Stomach (tissue), 9 donors: ENCODE data around the gene HSPH1. TPM values are rescaled to one million over a fixed set of nuclear protein-coding genes. Genes with fewer than 3 reads are reported as not detected.

Experiments
- DNase-seq, 2 donors: peaks; one replicate each; pipeline versions ENCODE4 v3.0.0 to v3.0.0-alpha.2; 2013 to 2019
- H3K27ac ChIP-seq, 5 donors: fragments of 200-600 bp in 4 of 5; sonication (generic) in 4 of 5; one replicate each; pipeline ENCODE4 v1.5.1; 2013 to 2019; ENCODE audit warnings: mild to moderate bottlenecking in 1 of 5, moderate library complexity in 1 of 5
- H3K27me3 ChIP-seq, 3 donors: fragments of 200-600 bp; sonication (generic); one replicate each; pipeline ENCODE4 v1.5.1; 2017 to 2019; ENCODE audit warnings: mixed run types in 1 of 3
- H3K36me3 ChIP-seq, 4 donors: fragments of 200-600 bp; sonication (generic); 1 replicate in 3 of 4; 2 replicates in 1 of 4; pipeline ENCODE4 v1.5.1; 2016 to 2019
- H3K4me1 ChIP-seq, 4 donors: fragments of 200-600 bp; sonication (generic); one replicate each; pipeline ENCODE4 v1.5.1; 2016 to 2019
- H3K4me3 ChIP-seq, 4 donors: fragments of 200-600 bp; sonication (generic) in 3 of 4; one replicate each; pipeline ENCODE4 v1.5.1; 2016 to 2019; ENCODE audit warnings: mild to moderate bottlenecking in 1 of 4
- H3K9me3 ChIP-seq, 4 donors: fragments of 200-600 bp; sonication (generic); one replicate each; pipeline ENCODE4 v1.5.1; 2016 to 2019
- EP300 ChIP-seq: sonication (generic); formaldehyde crosslinking; IDR thresholded peaks from one replicate; pipeline ENCODE4 v1.6.1; 2017; ENCODE audit warnings: antibody characterized with exemption
- POLR2A ChIP-seq, 4 donors: fragments of 450-650 bp; IDR thresholded peaks; one replicate each; pipeline ENCODE4 v1.6.1; 2016; ENCODE audit warnings: antibody characterized with exemption in 4 of 4, control low read depth in 2 of 4, mild to moderate bottlenecking in 1 of 4, moderate library complexity in 1 of 4
- POLR2AphosphoS5 ChIP-seq, 3 donors: sonication (generic); formaldehyde crosslinking; IDR thresholded peaks; one replicate each; pipeline ENCODE4 v1.6.1; 2016; ENCODE audit warnings: antibody characterized with exemption in 3 of 3
- WGBS, 5 donors: extraction: QIAGEN DNeasy Blood & Tissue Kit in 3 of 5; methylation state at CpG; one replicate each; pipeline versions ENCODE4 v1.1.5 to v1.1.7; 2013 to 2018; 5-methylcytosine and 5-hydroxymethylcytosine counted together
- intact Hi-C: fragments of 100-400 bp; cut with DNase I; formaldehyde crosslinking; loops from one replicate; pipeline ENCODE4 v1.15.1; 2023; ENCODE audit warnings: low total_unique reads
- polyA plus RNA-seq, 3 donors: library from polyadenylated mRNA; stranded (reverse); fragments of 200-250 nt; gene quantifications; one replicate each; pipeline ENCODE4 v1.2.3, GENCODE V29; 2013
- total RNA-seq, 5 donors: library from RNA; depleted of rRNA; stranded (reverse); fragments of >200 nt; gene quantifications; one replicate each; pipeline versions ENCODE4 v1.1.0 to v1.2.3, GENCODE V29; 2014 to 2016
- TF ChIP-seq, protein P1 (sequence below), 7 experiments: fragments of 450-650 bp in 4 of 7; fragments of 200-600 bp in 3 of 7; sonication (generic) in 3 of 7; IDR thresholded peaks; one replicate each; pipeline ENCODE4 v1.5.1; 2016 to 2019; ENCODE audit warnings: antibody characterized with exemption in 7 of 7, control low read depth in 2 of 7, mild to moderate bottlenecking in 1 of 7
- donor health status: healthy with polysubstance abuse.
- donor health status: Bipolar disorder and iron deficiency.
- donor health status: healthy.

HSPH1 gene
- total and polyA plus RNA-seq, 8 donors = 18.6 to 49.4 (median 29.5) TPM

DNA sequence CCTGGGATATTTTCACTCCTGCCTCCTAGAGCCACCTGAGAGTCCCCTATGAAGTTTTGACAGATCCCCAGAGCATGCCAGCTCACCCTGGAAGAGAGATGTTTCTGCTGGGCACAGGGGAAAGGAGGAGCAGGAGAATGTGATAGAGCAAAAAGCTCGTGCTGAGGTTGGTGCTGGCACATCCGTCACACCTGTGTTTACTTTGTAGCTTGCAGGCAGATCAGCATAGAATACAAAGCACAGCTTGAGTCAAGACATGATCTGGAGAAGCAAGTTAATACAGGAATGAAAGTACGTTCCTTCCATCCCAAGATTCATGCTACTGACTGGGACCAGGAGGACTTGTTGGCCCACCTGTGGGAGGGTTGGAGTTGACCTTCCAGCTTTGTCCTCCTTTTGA is 46.1 kb downstream of the HSPH1 start:
- Histone ChIP-seq H3K4me1 (no peaks in the 10 kb centered on the region), H3K27ac (no peak overlapping the region), H3K4me3 (no peak overlapping the region), H3K36me3 (no peaks in the 10 kb centered on the region), H3K9me3 (no peaks in the 10 kb centered on the region), H3K27me3 (peaks cover 0 to 35% (median 0%) of the 10 kb centered on the region in 3 donors)
- TF ChIP-seq EP300 (no peak), POLR2A (IDR thresholded peaks at IDR 0.05) (no peak), POLR2AphosphoS5 (IDR thresholded peaks at IDR 0.05) (no peak)
- TF ChIP-seq, protein P1, sequence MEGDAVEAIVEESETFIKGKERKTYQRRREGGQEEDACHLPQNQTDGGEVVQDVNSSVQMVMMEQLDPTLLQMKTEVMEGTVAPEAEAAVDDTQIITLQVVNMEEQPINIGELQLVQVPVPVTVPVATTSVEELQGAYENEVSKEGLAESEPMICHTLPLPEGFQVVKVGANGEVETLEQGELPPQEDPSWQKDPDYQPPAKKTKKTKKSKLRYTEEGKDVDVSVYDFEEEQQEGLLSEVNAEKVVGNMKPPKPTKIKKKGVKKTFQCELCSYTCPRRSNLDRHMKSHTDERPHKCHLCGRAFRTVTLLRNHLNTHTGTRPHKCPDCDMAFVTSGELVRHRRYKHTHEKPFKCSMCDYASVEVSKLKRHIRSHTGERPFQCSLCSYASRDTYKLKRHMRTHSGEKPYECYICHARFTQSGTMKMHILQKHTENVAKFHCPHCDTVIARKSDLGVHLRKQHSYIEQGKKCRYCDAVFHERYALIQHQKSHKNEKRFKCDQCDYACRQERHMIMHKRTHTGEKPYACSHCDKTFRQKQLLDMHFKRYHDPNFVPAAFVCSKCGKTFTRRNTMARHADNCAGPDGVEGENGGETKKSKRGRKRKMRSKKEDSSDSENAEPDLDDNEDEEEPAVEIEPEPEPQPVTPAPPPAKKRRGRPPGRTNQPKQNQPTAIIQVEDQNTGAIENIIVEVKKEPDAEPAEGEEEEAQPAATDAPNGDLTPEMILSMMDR (IDR thresholded peaks at IDR 0.05) = no peak
- 20 to 57% (median 33%) methylated on average over 3 of the region's 3 CpGs for WGBS, 5 donors
- peak in 1 of 2 donors; percentile 28 for DNase-seq
- intact Hi-C loops = no loop called here

DNA sequence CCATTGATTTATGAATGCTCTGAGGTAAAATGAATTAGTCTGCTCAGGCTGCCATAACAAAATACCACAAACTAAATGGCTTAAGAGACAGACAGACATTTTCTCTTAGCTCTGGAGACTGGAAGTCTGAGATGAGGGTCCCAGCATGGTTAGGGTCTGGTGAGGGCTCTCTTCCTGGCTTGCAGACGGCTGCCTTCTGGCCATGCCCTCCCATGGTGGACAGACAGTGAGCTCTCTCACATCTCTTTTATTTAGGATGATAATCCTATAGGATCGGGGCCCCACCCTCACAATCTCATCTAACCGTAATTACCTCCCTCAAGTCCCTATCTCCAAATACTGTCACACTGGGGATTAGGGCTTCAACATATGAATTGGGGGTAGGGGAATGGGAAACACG is 47.1 kb downstream of the HSPH1 start:
- TF ChIP-seq EP300 (no peak), POLR2A (IDR thresholded peaks at IDR 0.05) (no peak), POLR2AphosphoS5 (IDR thresholded peaks at IDR 0.05) (no peak)
- TF ChIP-seq, protein P1 (IDR thresholded peaks at IDR 0.05) = no peak
- peaks cover 0 to 27% (median 0%) of the 10 kb centered on the region in 3 donors for H3K27me3 ChIP-seq
- H3K36me3 ChIP-seq = no peaks in the 10 kb centered on the region
- DNase-seq = no peak
- 84 to 95% (median 91%) methylated on average over 4 of the region's 4 CpGs for WGBS, 5 donors
- H3K4me3 ChIP-seq = no peak overlapping the region
- H3K9me3 ChIP-seq = no peaks in the 10 kb centered on the region
- no peak overlapping the region for H3K27ac ChIP-seq
- intact Hi-C loops = no loop called here
- H3K4me1 ChIP-seq = no peaks in the 10 kb centered on the region

DNA sequence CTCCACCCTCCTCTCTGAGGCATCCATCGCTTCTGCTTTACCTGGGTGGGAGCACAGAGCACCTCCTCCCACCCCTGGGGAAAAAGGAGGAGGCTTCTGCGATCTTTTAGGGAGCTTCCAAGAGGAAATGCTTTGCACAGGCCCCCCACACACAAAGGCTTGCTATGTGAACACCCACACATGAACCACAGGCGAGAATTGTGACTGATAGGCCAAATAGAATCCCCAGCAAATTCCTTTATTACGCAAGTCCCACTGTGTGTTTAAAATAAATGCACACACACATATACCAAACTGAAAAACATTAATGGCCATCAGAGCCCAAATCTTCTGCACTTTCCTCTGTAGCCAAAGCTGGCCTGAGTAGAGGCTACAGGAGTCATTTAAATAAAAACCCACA is 50.6 kb downstream of the HSPH1 start:
- intact Hi-C loops = no loop called here
- 82 to 97% (median 91%) methylated on average over 4 of the region's 4 CpGs for WGBS, 5 donors
- no peak for DNase-seq
- no peaks in the 10 kb centered on the region for H3K36me3 ChIP-seq
- H3K9me3 ChIP-seq = no peaks in the 10 kb centered on the region
- no peaks in the 10 kb centered on the region for H3K27me3 ChIP-seq
- no peak overlapping the region for H3K4me3 ChIP-seq
- H3K27ac ChIP-seq = no peak overlapping the region
- TF ChIP-seq EP300 = no peak
- TF ChIP-seq, protein P1 (IDR thresholded peaks at IDR 0.05) = no peak
- TF ChIP-seq POLR2A (IDR thresholded peaks at IDR 0.05) = no peak
- TF ChIP-seq POLR2AphosphoS5 (IDR thresholded peaks at IDR 0.05) = no peak
- H3K4me1 ChIP-seq = no peaks in the 10 kb centered on the region

DNA sequence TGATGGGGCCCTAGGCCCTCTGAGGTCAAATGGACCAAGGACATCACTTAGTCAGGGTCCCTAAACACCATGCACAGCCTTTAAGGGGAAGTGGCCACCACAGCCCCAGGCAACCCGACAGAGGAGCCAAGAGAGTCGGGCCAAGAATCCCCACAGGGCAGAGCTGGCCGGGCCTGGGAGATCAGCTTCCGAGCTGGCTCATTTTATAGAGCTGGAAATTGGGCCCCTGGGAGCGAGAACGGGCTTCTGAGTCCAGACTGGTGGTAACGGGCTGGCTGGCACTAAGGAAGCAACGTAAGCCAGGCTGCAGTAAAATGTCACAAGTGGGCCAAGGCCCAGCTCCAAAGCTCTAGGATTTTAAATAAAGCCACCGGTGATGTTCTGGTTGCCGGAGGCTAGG is 51.1 kb downstream of the HSPH1 start:
- DNase-seq = no peak
- Histone ChIP-seq H3K27ac (no peak overlapping the region), H3K9me3 (no peaks in the 10 kb centered on the region), H3K4me1 (no peaks in the 10 kb centered on the region), H3K27me3 (no peaks in the 10 kb centered on the region), H3K36me3 (no peaks in the 10 kb centered on the region), H3K4me3 (no peak overlapping the region)
- WGBS, 5 donors = 75 to 94% (median 86%) methylated on average over 8 to 10 of the region's 10 CpGs
- intact Hi-C loops = no loop called here
- TF ChIP-seq, protein P1 (IDR thresholded peaks at IDR 0.05) = no peak
- TF ChIP-seq EP300 = no peak
- no peak for TF ChIP-seq POLR2A (IDR thresholded peaks at IDR 0.05)
- no peak for TF ChIP-seq POLR2AphosphoS5 (IDR thresholded peaks at IDR 0.05)
